ENCODE results near the gene POLG. TPM values are rescaled to one million over a fixed set of nuclear protein-coding genes. Genes with fewer than 3 reads are reported as not detected.
"Not testable (repeated sequence)": the region's sequence is repeated elsewhere in the genome, so short reads cannot be mapped to it uniquely, and the experiment has no call there.

The POLG gene
- polyA plus RNA-seq, 3 donors, result 47.8 to 50.2 (median 48.0) TPM

DNA sequence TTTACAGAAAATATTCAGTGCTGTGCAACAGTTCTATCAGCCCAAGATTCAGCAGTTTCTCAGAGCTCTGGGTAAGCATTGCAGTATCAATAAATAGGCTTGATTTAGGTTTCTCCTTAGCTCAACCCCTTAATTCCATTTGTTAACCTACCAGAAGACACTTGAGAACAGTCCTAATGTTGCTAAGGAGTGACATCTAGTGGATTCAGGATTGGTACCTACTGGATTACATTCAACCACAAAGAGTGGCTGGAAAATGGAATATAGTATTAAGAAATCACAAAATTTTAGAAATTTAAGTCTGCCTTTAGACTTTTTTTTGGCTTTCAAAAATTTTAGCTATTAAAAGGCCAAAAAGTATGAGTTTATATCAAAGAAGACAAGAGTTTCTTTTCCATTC lies 34.7 kb downstream of the POLG start:
- no peak for DNase-seq (ENCODE audit: low read depth in 3 of 3, low spot score in 2 of 3)

DNA sequence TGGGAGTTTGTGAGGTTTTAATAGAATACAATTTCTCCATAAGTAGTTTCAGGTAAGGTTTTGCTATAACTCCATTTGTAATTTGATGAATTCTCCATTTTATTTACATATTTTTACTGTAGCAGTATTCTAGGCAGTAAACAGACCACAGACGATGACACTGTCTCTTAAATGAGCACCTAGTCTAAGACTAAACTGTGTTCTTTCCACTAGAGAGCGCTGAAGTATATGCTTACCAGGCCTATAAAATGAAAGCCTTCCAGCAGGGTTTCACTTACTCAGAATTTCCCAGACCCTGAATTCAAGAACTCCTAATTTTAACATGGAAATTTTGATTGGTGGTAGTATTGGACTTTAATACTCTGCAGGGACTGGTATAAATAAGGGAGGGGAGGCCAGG lies 41.6 kb downstream of the POLG start:
- DNase-seq (ENCODE audit: low read depth in 3 of 3, low spot score in 2 of 3), result no peak

DNA sequence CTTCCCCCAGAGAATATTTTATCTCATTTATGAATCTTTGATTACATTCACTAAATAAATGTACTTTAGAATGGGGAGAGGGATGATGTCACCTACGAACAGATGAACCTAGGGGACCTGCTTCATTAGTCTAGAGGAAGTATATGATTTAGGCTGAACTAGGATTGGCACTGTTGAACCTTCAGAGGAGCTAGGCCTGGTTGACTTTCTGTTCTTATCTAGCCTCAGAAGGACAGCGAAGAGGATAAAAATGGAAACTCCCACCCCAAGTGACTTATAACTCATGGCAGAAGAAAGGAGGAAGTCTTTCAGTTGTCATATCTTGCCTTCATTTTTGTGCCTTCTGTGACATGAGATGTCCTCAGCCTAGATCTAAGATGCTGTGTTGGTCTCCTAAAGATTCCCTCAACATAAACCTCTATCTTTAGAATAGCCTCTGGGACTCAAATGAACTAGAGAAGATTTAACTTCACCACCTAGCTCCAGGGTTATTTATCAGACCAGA lies 42.6 kb downstream of the POLG start:
- DNase-seq (ENCODE audit: low read depth in 3 of 3, low spot score in 2 of 3), result no peak

DNA sequence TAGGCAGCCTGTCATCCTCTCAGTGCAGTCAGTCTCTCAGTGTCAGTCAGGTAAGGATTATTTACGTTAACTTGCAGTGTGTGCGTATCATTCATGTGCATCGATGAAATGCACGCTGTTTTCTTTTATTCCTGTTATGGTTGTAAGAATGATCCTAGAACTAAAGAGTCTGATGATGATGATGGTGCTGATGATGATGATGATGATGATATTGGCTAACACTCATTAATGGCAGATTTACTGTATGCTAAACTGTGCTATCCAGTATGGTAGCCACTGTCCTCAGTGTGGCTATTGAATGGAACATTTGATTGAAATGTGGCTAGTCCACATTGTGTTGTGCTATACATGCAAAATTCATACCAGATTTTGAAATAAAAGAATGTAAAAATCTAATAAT lies 51.4 kb downstream of the POLG start:
- DNase-seq (ENCODE audit: low read depth in 3 of 3, low spot score in 2 of 3), result no peak

- no peak for DNase-seq (ENCODE audit: low read depth in 3 of 3, low spot score in 2 of 3)
These were observed 52.0 kb downstream of the POLG start for GRCh38 chr15:89282631-89283030.

DNA sequence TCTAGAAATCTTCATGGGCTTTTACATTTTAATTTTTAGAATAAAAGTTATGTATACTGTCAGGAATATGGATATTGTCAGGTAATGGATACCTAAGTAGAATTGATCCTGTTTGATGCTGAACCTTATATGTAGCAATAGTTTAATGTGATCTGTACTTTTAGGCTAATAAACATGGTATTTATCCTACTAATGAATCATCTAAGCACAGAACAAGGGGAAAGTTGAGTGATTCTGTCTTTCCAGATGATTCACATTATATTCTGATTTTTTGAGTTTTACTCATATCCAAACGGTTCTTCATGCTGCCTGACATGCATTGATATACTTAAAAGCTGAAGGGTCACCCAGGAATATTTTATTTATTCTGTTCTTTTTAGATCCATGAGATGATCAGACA lies 56.3 kb downstream of the POLG start:
- no peak for DNase-seq (ENCODE audit: low read depth in 3 of 3, low spot score in 2 of 3)

GRCh38 chr15:89277281-89277680 lies 57.3 kb downstream of the POLG start:
- not testable (repeated sequence) for DNase-seq (ENCODE audit: low read depth in 3 of 3, low spot score in 2 of 3)

Other genes with a start within 250 kb of the POLG start
- gene ABHD2, start 246.4 kb downstream of the POLG start, polyA plus RNA-seq (ENCODE audit: insufficient read length in 3 of 3), result 10 to 100 TPM; 32.7 to 35.7 (median 33.8) TPM
- not detected for gene RLBP1, start 113.2 kb downstream of the POLG start, polyA plus RNA-seq (ENCODE audit: insufficient read length in 3 of 3)
- 10 to 100 TPM; 31.5 to 38.8 (median 38.3) TPM for gene FANCI, start 90.8 kb downstream of the POLG start, polyA plus RNA-seq (ENCODE audit: insufficient read length in 3 of 3)
- 1 to 10 TPM; 2.4 to 3.8 (median 3.5) TPM for gene RHCG, start 161.8 kb upstream of the POLG start, polyA plus RNA-seq (ENCODE audit: insufficient read length in 3 of 3)
- 1 to 10 TPM; 7.6 to 9.1 (median 8.5) TPM for gene TICRR, start 240.6 kb upstream of the POLG start, polyA plus RNA-seq (ENCODE audit: insufficient read length in 3 of 3)

Measured in right renal cortex interstitium (tissue), 3 donors.